Motor neuron (in vitro differentiated cells): Measurements from ENCODE around the gene FBXL4. TPM values are rescaled to one million over a fixed set of nuclear protein-coding genes. Genes with fewer than 3 reads are reported as not detected.

Experiments
- ATAC-seq, 8 experiments: fragments of 200-7000 bp; cut with Tn5 transposase; replicated peaks in 6 of 8; 2 replicates each; pipeline ENCODE4 v1.8.0; 2021; ENCODE audit warnings: mild to moderate bottlenecking in 8 of 8, moderate library complexity in 8 of 8
- H3K27ac ChIP-seq, 2 donors: fragments of 250-450 bp; sonication (Bioruptor Pico); 2 replicates each; pipeline ENCODE4 v1.9.0; 2021; ENCODE audit warnings: antibody characterized with exemption in 2 of 2, mild to moderate bottlenecking in 2 of 2, moderate library complexity in 1 of 2
- H3K4me1 ChIP-seq, 2 donors: fragments of 250-450 bp; sonication (Bioruptor Pico); replicated peaks in 1 of 2; 2 replicates each; pipeline ENCODE4 v1.6.1; 2021; ENCODE audit warnings: antibody characterized with exemption in 2 of 2, mild to moderate bottlenecking in 2 of 2, moderate library complexity in 1 of 2
- H3K4me3 ChIP-seq, 5 donors: fragments of 250-450 bp; sonication (Bioruptor Pico); 2 replicates each; pipeline ENCODE4 v1.9.0; 2021; ENCODE audit warnings: antibody characterized with exemption in 5 of 5, mild to moderate bottlenecking in 5 of 5, moderate library complexity in 4 of 5
- WGBS, 10 experiments: fragments of 450-650 bp; shearing (Covaris generic); methylation state at CpG; one replicate each; pipeline ENCODE4 v1.0.0; 2022; 5-methylcytosine and 5-hydroxymethylcytosine counted together
- in situ Hi-C, 9 experiments: fragments of 400-800 bp; cut with MboI; loops; one replicate each; pipeline ENCODE4 v1.15.0; 2021; ENCODE audit warnings: low sequenced_read_pairs in 9 of 9, low pct_unique_long_range_greater_than_20kb in 2 of 9; ENCODE audit not compliant: unreplicated experiment in 9 of 9
- total RNA-seq, 8 experiments: library from RNA; unstranded; fragments of 300-600 nt; gene quantifications; 2 replicates each; pipeline versions ENCODE4 v1.2.3 to v1.2.4, GENCODE V29; 2022

FBXL4 gene
- total RNA-seq, 8 experiments from 2014 or later: 8.4 to 26.1 (median 12.1) TPM

DNA sequence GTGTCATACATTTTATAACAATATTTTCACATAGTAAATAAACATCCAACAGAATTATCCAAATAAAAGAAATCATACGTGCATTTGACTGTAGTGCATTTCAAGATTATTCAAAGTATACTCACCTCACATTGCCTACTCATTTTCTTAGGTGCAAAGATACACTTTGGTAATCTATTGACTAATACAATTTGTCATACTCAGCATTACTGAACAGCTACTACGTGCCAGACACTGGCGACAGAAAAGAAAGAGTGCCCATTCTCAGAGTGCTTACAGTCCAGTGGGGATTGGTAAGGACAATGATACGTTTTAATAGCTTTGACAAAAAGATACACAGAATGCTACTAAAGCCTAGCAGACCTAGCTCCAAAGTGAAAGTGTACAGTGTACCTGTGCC, 42.0 kb downstream of the FBXL4 start:
- no peaks in the 10 kb centered on the region for H3K4me1 ChIP-seq
- H3K4me3 ChIP-seq: no peak overlapping the region
- in situ Hi-C loops: no loop called here
- WGBS, 10 experiments: 80 to 100% (median 91%) methylated on average over 1 to 4 of the region's 4 CpGs
- H3K27ac ChIP-seq: no peak overlapping the region
- no peak for ATAC-seq

GRCh38 chr6:98904096-98904495, 43.6 kb downstream of the FBXL4 start:
- Histone ChIP-seq H3K27ac (no peak overlapping the region), H3K4me3 (no peak overlapping the region), H3K4me1 (no peaks in the 10 kb centered on the region)
- in situ Hi-C loops: no loop called here
- peak in 1 of 8 experiments; percentile 23 for ATAC-seq

GRCh38 chr6:98900706-98901105, 47.0 kb downstream of the FBXL4 start:
- Histone ChIP-seq H3K4me3 (no peak overlapping the region), H3K27ac (no peak overlapping the region), H3K4me1 (no peaks in the 10 kb centered on the region)
- in situ Hi-C loops: no loop called here
- WGBS, 10 experiments: 0 to 100% (median 80%) methylated on average over 1 to 2 of the region's 2 CpGs; no CpG with 5 or more reads in 3 of the 10 experiments
- ATAC-seq: peak in 1 of 8 experiments; percentile 27

- 38 to 75% (median 46%) methylated on average over 1 of the region's 1 CpG; no CpG with 5 or more reads in 6 of the 10 experiments for WGBS, 10 experiments
- Histone ChIP-seq H3K4me3 (no peak overlapping the region), H3K27ac (no peak overlapping the region), H3K4me1 (no peaks in the 10 kb centered on the region)
- ATAC-seq: peak in 5 of 8 experiments; percentile 29 to 98 (median 50)
- in situ Hi-C loops: loop anchor here in 1 of 9 experiments (25.0 kb wide), 1 partner anchor 217 kb away; no protein-coding TSS in a partner anchor
Measured at GRCh38 chr6:98894810-98895209, 52.9 kb downstream of the FBXL4 start.

DNA sequence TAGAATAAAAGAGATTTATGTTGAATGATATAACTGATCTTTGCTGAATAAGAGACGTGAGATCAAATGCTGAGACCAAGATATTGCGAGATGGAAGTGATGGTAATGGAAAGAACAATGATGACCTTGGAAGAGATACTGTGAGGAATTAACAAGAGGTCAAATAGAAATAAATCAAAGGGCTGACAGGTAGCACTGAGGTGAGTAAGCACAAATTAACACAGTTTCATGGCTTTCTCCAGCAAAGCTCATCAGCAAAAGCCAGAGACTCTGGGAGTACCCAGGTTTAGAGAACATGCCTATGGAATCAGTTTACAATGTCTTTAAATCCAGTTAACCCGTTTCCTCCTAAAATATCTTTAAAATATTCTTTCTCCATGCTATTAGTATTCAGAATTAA, 60.1 kb downstream of the FBXL4 start:
- 67 to 100% (median 93%) methylated on average over 1 to 3 of the region's 3 CpGs; no CpG with 5 or more reads in 2 of the 10 experiments for WGBS, 10 experiments
- Histone ChIP-seq H3K4me3 (no peak overlapping the region), H3K27ac (no peak overlapping the region), H3K4me1 (peaks cover 3 to 7% of the 10 kb centered on the region in 2 donors)
- in situ Hi-C loops: loop anchor here in 1 of 9 experiments (25.0 kb wide), 1 partner anchor 225 kb away; no protein-coding TSS in a partner anchor
- ATAC-seq: peak in 4 of 8 experiments; percentile 19 to 57 (median 47)

DNA sequence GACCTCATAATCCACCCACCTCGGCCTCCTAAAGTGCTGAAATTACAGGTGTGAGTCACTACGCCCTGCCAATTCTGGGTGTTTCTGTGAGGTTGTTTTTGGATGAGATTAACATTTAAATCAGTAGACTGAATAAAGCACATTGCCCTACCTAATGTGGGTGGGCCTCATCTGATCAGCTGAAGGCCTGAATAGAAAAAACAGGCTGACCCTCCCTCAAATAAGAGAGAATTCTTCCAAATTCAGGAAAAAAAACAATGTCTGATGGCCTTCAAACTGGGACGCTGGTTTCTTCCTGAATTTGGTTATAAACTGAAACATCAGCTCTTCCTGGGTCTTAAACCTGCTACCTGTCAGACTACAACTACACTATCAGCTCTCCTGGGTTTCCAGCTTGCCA, 62.4 kb downstream of the FBXL4 start:
- no peak for ATAC-seq
- H3K27ac ChIP-seq: no peak overlapping the region
- H3K4me3 ChIP-seq: no peak overlapping the region
- in situ Hi-C loops: loop anchor here in 1 of 9 experiments (25.0 kb wide), 1 partner anchor 227 kb away; no protein-coding TSS in a partner anchor
- H3K4me1 ChIP-seq: peaks cover 3 to 14% of the 10 kb centered on the region in 2 donors
- 83 to 100% (median 100%) methylated on average over 1 to 2 of the region's 3 CpGs; no CpG with 5 or more reads in 2 of the 10 experiments for WGBS, 10 experiments

GRCh38 chr6:98880486-98880885, 67.3 kb downstream of the FBXL4 start:
- H3K4me3 ChIP-seq: no peak overlapping the region
- in situ Hi-C loops: loop anchor here in 1 of 9 experiments (25.0 kb wide), 1 partner anchor 232 kb away; no protein-coding TSS in a partner anchor
- peak in 1 of 8 experiments; percentile 35 for ATAC-seq
- H3K27ac ChIP-seq: no peak overlapping the region
- H3K4me1 ChIP-seq: peaks cover 0 to 12% of the 10 kb centered on the region in 2 donors

DNA sequence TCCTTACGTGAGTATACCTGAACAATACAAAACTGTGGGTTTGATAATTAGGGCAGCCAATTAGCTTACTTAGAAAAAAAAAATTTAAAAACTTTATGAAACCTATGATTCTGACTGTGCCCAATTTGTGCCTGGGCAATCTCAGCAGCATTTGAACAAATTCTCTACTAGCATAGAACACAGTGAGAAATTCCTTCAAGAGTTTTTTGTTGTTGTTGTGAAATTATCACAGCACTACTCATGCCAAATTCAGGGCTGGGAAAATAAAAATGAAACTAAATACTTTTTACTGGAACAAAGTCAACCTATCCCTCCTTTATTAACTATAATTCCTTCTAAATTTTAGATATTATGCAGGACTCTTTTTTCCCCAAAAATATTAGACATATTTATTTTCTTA, 70.5 kb downstream of the FBXL4 start:
- ATAC-seq: no peak
- H3K4me1 ChIP-seq: peaks cover 0 to 12% of the 10 kb centered on the region in 2 donors
- in situ Hi-C loops: loop anchor here in 1 of 9 experiments (25.0 kb wide), 1 partner anchor 235 kb away; no protein-coding TSS in a partner anchor
- WGBS, 10 experiments: 83 to 100% (median 90%) methylated on average over 1 of the region's 1 CpG; no CpG with 5 or more reads in 7 of the 10 experiments
- no peak overlapping the region for H3K4me3 ChIP-seq
- no peak overlapping the region for H3K27ac ChIP-seq

DNA sequence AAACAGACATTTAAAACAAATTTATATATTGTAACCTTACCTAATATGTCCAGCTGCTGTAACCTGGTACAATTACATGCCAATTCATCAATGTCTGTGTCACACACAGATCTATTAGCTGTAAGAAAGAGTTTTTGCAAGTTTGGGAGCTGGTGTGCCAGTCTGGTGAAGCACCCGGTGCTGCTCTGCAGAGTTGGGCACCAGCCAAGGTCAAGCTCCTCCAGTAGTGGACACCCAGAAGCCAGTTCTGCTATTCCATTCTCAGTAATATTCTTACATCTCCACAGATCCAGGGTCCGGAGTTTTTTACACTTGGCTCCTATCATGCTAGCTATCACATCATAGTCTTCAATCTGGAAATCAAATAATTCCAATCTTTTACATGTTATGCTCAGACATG, 72.4 kb downstream of the FBXL4 start:
- 60 to 100% (median 83%) methylated on average over 1 to 2 of the region's 2 CpGs; no CpG with 5 or more reads in 2 of the 10 experiments for WGBS, 10 experiments
- in situ Hi-C loops: loop anchor here in 1 of 9 experiments (25.0 kb wide), 1 partner anchor 237 kb away; no protein-coding TSS in a partner anchor
- Histone ChIP-seq H3K4me1 (peaks cover 0 to 6% of the 10 kb centered on the region in 2 donors), H3K27ac (no peak overlapping the region), H3K4me3 (no peak overlapping the region)
- ATAC-seq: no peak

DNA sequence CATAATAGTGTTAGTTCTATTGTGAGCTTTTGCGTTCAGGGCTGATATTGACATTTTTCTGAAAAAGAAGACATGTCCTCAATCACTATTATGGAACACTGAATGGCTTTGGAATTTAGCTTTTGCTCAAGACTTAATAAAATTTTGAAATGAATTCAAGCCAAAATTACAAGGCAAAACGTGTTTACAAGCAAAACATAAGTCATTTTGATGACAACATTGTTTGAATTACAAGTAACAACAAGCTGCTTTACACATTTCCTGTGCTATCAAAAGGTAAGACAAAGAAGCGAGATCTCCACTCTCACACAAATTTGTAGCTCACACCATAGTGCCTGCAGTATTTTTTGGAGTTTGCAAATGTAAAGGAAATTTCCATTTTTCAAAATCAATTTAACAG, 75.9 kb downstream of the FBXL4 start:
- H3K4me1 ChIP-seq: no peaks in the 10 kb centered on the region
- H3K27ac ChIP-seq: no peak overlapping the region
- no peak overlapping the region for H3K4me3 ChIP-seq
- ATAC-seq: no peak
- in situ Hi-C loops: loop anchor here in 1 of 9 experiments (25.0 kb wide), 1 partner anchor 240 kb away; no protein-coding TSS in a partner anchor
- WGBS, 10 experiments: 58 to 100% (median 77%) methylated on average over 1 to 3 of the region's 3 CpGs

- H3K27ac ChIP-seq: no peak overlapping the region
- H3K4me3 ChIP-seq: no peak overlapping the region
- ATAC-seq: no peak
- in situ Hi-C loops: loop anchor here in 1 of 9 experiments (25.0 kb wide), 1 partner anchor 241 kb away; no protein-coding TSS in a partner anchor
- no peaks in the 10 kb centered on the region for H3K4me1 ChIP-seq
- 21 to 100% (median 87%) methylated on average over 1 to 3 of the region's 3 CpGs; no CpG with 5 or more reads in 2 of the 10 experiments for WGBS, 10 experiments
Measured at GRCh38 chr6:98871057-98871456, 76.7 kb downstream of the FBXL4 start.

GRCh38 chr6:98864497-98864896, 83.2 kb downstream of the FBXL4 start:
- no peak overlapping the region for H3K4me3 ChIP-seq
- in situ Hi-C loops: loop anchor here in 1 of 9 experiments (25.0 kb wide), 1 partner anchor 248 kb away; no protein-coding TSS in a partner anchor
- no peak overlapping the region for H3K27ac ChIP-seq
- H3K4me1 ChIP-seq: no peaks in the 10 kb centered on the region
- WGBS, 10 experiments: 80 to 100% (median 92%) methylated on average over 1 to 6 of the region's 6 CpGs
- no peak for ATAC-seq

DNA sequence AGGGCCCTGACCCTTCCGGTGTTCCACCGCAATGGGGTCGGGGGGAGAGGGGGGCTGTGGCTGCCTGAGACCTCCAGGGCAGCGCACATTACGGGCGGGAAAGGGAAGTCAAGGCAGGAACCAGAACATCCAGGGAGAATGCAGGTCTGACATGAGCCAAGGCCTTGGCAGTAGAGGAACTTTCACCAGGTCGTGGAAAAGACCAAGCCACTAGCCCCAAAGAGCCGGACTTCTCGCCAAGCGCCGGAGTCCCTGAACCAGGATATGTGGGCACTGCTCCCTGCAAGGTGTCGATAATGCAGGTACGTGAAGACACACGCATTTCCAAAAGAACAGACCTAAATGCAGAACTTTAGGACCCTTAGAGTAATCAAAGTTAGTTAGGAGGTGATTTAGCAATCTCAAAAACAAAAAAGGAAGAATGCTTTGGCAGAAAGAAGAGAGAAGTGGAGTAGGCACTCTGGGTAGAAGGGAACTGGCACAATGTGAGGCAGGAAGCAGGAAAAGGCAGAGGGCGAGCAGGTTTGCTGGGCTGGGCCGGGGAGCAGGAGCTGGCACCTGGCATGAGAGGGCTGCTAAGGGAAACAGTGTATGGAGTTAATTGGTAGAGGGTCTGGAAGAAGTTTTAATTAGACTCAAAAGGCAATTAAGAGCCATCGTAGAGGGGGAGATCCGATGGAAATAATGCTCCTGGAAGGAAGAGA, 99.1 kb downstream of the FBXL4 start:
- ATAC-seq: no peak
- 63 to 100% (median 95%) methylated on average over 2 to 11 of the region's 18 CpGs for WGBS, 10 experiments
- H3K4me3 ChIP-seq: no peak overlapping the region
- peaks cover 0 to 3% of the 10 kb centered on the region in 2 donors for H3K4me1 ChIP-seq
- H3K27ac ChIP-seq: no peak overlapping the region
- in situ Hi-C loops: loop anchor here in 5 of 9 experiments (25.0 kb wide), 4 partner anchors 786 to 1661 kb away; no protein-coding TSS in a partner anchor
